ENCODE measurements around the gene DISC1. TPM values are rescaled to one million over a fixed set of nuclear protein-coding genes. Genes with fewer than 3 reads are reported as not detected.
A peak's percentile ranks its signal among the peaks of the same experiment; 100 is the strongest.

DISC1 gene
- total RNA-seq, 4 donors from 2014 or later: 9.6 to 27.9 (median 13.0) TPM

- DNase-seq (ENCODE audit: low spot score) (no peak), ATAC-seq (ENCODE audit: low FRiP score) (peak; percentile 59)
- no peak for TF ChIP-seq CTCF (IDR thresholded peaks at IDR 0.05)
Observed at GRCh38 chr1:231971397-231972110, 345.0 kb downstream of the DISC1 start.

GRCh38 chr1:231972111-231972445 is 345.5 kb downstream of the DISC1 start:
- no peak for TF ChIP-seq CTCF (IDR thresholded peaks at IDR 0.05)
- no peak for ATAC-seq (ENCODE audit: low FRiP score)
- DNase-seq (ENCODE audit: low spot score): no peak

- ATAC-seq (ENCODE audit: low FRiP score): no peak
- no peak for TF ChIP-seq CTCF (IDR thresholded peaks at IDR 0.05)
Observed at GRCh38 chr1:231973830-231974229, 347.2 kb downstream of the DISC1 start.

GRCh38 chr1:231976231-231976630 is 349.6 kb downstream of the DISC1 start:
- TF ChIP-seq CTCF (IDR thresholded peaks at IDR 0.05): no peak
- ATAC-seq (ENCODE audit: low FRiP score) (no peak), DNase-seq (ENCODE audit: low spot score) (no peak)

More at GRCh38 chr1:231973830-231974229, 347.2 kb downstream of the DISC1 start:
- no peak for DNase-seq (ENCODE audit: low spot score)

- DNase-seq (ENCODE audit: low spot score) (no peak), ATAC-seq (ENCODE audit: low FRiP score) (no peak)
- TF ChIP-seq CTCF (IDR thresholded peaks at IDR 0.05): no peak
Observed at GRCh38 chr1:231981675-231982074, 355.1 kb downstream of the DISC1 start.

GRCh38 chr1:231982871-231983587 is 356.4 kb downstream of the DISC1 start:
- DNase-seq (ENCODE audit: low spot score) (no peak), ATAC-seq (ENCODE audit: low FRiP score) (no peak)
- no peak for TF ChIP-seq CTCF (IDR thresholded peaks at IDR 0.05)

Measured in omental fat pad (tissue), 4 donors.